ENCODE results near the gene PIK3R5. TPM values are rescaled to one million over a fixed set of nuclear protein-coding genes. Genes with fewer than 3 reads are reported as not detected.

The PIK3R5 gene
- total RNA-seq, 1 experiment from 2014 or later = 5.9 TPM

- CTCF ChIA-PET = interaction anchor here (0.8 to 1.7 kb wide), 2 partner anchors 18 to 72 kb away, joined by 3 read pairs; no protein-coding TSS in a partner anchor
- TF ChIP-seq IRF1 (CRISPR knock-in tag; IDR thresholded peaks at IDR 0.05) (no peak), ZNF512 (CRISPR knock-in tag; IDR thresholded peaks at IDR 0.05; ENCODE audit: borderline replicate concordance) (no peak), ZNF121 (CRISPR knock-in tag; IDR thresholded peaks at IDR 0.05) (no peak), ESRRA (CRISPR knock-in tag; IDR thresholded peaks at IDR 0.05; ENCODE audit: borderline replicate concordance) (no peak), ZNF416 (CRISPR knock-in tag; IDR thresholded peaks at IDR 0.05) (no peak), MYBL2 (CRISPR knock-in tag; IDR thresholded peaks at IDR 0.05) (no peak), NR2C2 (CRISPR knock-in tag; IDR thresholded peaks at IDR 0.05) (no peak), ZNF232 (CRISPR knock-in tag; IDR thresholded peaks at IDR 0.05) (no peak), JUN (CRISPR knock-in tag; IDR thresholded peaks at IDR 0.05) (no peak), E2F1 (CRISPR knock-in tag; IDR thresholded peaks at IDR 0.05) (no peak), FOXP4 (CRISPR knock-in tag; IDR thresholded peaks at IDR 0.05) (no peak), IRF2 (CRISPR knock-in tag; IDR thresholded peaks at IDR 0.05; ENCODE audit: borderline replicate concordance, low read depth) (no peak)
- TF ChIP-seq, protein P1, sequence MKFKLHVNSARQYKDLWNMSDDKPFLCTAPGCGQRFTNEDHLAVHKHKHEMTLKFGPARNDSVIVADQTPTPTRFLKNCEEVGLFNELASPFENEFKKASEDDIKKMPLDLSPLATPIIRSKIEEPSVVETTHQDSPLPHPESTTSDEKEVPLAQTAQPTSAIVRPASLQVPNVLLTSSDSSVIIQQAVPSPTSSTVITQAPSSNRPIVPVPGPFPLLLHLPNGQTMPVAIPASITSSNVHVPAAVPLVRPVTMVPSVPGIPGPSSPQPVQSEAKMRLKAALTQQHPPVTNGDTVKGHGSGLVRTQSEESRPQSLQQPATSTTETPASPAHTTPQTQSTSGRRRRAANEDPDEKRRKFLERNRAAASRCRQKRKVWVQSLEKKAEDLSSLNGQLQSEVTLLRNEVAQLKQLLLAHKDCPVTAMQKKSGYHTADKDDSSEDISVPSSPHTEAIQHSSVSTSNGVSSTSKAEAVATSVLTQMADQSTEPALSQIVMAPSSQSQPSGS (CRISPR knock-in tag; IDR thresholded peaks at IDR 0.05; ENCODE audit: borderline replicate concordance, low read depth) = no peak
- no peak overlapping the region for H3K4me3 Mint-ChIP-seq
- no peak for ATAC-seq
- peaks cover 33% of the 10 kb centered on the region for H3K4me1 Mint-ChIP-seq
- no peak for DNase-seq (ENCODE audit: low spot score)
- POLR2A ChIA-PET = no interaction called here
- no peaks in the 10 kb centered on the region for H3K27me3 Mint-ChIP-seq (ENCODE audit: low read depth)
- H3K36me3 Mint-ChIP-seq = no peaks in the 10 kb centered on the region
- H3K27ac Mint-ChIP-seq = no peak overlapping the region
- H3K9me3 Mint-ChIP-seq = no peaks in the 10 kb centered on the region
Measured at GRCh38 chr17:8870406-8871040, 95.0 kb downstream of the PIK3R5 start.

DNA sequence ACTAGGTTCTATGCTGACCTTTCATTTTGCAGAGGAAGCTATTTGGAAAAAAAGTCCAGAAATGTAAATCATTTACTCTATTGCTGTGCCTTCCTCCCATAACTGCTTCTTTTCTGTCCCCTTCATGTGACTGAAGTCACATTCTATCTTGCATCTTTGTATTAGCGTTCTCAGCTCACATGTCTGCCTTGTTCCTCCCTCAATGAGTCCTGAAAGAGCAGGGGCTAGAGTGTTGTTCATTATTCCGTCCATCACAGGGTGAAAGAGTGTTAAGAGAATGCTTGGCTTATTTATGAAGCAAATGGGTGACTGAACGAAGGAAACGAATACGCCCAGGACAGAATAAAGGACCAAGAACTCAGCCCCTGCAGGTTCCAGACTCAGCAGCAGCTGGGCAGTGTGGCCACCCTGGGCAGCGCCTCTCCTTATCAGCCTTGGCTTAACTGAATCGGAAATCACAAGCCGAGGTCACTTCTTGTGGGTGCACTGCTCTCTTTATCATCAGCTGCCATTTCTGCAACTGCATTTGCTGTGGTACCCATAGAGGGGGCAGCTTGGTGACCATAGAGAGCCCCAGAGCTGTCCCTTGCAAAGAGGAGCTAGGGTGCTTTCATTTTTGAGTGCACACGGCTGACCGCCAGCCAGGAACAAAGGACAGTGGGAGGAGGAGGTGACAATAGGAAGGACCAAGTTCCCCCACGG is 96.2 kb downstream of the PIK3R5 start:
- H3K27ac Mint-ChIP-seq = no peak overlapping the region
- CTCF ChIA-PET = interaction anchor here (0.6 to 1.7 kb wide), 3 partner anchors 26 to 830 kb away, joined by 3 to 5 read pairs (median 4); partner anchors contain the start of gene ALOX15B
- no peaks in the 10 kb centered on the region for H3K36me3 Mint-ChIP-seq
- POLR2A ChIA-PET = no interaction called here
- no peak overlapping the region for H3K4me3 Mint-ChIP-seq
- no peaks in the 10 kb centered on the region for H3K27me3 Mint-ChIP-seq (ENCODE audit: low read depth)
- no peak for ATAC-seq
- no peak for DNase-seq (ENCODE audit: low spot score)
- H3K4me1 Mint-ChIP-seq = peaks cover 20% of the 10 kb centered on the region
- H3K9me3 Mint-ChIP-seq = no peaks in the 10 kb centered on the region
- TF ChIP-seq, protein P2, sequence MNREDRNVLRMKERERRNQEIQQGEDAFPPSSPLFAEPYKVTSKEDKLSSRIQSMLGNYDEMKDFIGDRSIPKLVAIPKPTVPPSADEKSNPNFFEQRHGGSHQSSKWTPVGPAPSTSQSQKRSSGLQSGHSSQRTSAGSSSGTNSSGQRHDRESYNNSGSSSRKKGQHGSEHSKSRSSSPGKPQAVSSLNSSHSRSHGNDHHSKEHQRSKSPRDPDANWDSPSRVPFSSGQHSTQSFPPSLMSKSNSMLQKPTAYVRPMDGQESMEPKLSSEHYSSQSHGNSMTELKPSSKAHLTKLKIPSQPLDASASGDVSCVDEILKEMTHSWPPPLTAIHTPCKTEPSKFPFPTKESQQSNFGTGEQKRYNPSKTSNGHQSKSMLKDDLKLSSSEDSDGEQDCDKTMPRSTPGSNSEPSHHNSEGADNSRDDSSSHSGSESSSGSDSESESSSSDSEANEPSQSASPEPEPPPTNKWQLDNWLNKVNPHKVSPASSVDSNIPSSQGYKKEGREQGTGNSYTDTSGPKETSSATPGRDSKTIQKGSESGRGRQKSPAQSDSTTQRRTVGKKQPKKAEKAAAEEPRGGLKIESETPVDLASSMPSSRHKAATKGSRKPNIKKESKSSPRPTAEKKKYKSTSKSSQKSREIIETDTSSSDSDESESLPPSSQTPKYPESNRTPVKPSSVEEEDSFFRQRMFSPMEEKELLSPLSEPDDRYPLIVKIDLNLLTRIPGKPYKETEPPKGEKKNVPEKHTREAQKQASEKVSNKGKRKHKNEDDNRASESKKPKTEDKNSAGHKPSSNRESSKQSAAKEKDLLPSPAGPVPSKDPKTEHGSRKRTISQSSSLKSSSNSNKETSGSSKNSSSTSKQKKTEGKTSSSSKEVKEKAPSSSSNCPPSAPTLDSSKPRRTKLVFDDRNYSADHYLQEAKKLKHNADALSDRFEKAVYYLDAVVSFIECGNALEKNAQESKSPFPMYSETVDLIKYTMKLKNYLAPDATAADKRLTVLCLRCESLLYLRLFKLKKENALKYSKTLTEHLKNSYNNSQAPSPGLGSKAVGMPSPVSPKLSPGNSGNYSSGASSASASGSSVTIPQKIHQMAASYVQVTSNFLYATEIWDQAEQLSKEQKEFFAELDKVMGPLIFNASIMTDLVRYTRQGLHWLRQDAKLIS (CRISPR knock-in tag; IDR thresholded peaks at IDR 0.05; ENCODE audit: borderline replicate concordance) = no peak
- TF ChIP-seq PRRX2 (CRISPR knock-in tag; IDR thresholded peaks at IDR 0.05) = no peak
- TF ChIP-seq, protein P3, sequence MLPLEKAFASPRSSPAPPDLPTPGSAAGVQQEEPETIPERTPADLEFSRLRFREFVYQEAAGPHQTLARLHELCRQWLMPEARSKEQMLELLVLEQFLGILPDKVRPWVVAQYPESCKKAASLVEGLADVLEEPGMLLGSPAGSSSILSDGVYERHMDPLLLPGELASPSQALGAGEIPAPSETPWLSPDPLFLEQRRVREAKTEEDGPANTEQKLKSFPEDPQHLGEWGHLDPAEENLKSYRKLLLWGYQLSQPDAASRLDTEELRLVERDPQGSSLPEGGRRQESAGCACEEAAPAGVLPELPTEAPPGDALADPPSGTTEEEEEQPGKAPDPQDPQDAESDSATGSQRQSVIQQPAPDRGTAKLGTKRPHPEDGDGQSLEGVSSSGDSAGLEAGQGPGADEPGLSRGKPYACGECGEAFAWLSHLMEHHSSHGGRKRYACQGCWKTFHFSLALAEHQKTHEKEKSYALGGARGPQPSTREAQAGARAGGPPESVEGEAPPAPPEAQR (CRISPR knock-in tag; IDR thresholded peaks at IDR 0.05) = no peak
- no peak for TF ChIP-seq STAT6 (CRISPR knock-in tag; conservative IDR thresholded peaks at IDR 0.05; ENCODE audit: low read depth)
- no peak for TF ChIP-seq ZNF219 (CRISPR knock-in tag; IDR thresholded peaks at IDR 0.05; ENCODE audit: borderline replicate concordance)
- TF ChIP-seq NR2C2 (CRISPR knock-in tag; IDR thresholded peaks at IDR 0.05) = no peak

All from WTC11 (cell line).